ENCODE results near the gene TSTD2. TPM values are rescaled to one million over a fixed set of nuclear protein-coding genes. Genes with fewer than 3 reads are reported as not detected.

The TSTD2 gene
- 12.6 and 13.8 TPM in 2 replicates for total RNA-seq

DNA sequence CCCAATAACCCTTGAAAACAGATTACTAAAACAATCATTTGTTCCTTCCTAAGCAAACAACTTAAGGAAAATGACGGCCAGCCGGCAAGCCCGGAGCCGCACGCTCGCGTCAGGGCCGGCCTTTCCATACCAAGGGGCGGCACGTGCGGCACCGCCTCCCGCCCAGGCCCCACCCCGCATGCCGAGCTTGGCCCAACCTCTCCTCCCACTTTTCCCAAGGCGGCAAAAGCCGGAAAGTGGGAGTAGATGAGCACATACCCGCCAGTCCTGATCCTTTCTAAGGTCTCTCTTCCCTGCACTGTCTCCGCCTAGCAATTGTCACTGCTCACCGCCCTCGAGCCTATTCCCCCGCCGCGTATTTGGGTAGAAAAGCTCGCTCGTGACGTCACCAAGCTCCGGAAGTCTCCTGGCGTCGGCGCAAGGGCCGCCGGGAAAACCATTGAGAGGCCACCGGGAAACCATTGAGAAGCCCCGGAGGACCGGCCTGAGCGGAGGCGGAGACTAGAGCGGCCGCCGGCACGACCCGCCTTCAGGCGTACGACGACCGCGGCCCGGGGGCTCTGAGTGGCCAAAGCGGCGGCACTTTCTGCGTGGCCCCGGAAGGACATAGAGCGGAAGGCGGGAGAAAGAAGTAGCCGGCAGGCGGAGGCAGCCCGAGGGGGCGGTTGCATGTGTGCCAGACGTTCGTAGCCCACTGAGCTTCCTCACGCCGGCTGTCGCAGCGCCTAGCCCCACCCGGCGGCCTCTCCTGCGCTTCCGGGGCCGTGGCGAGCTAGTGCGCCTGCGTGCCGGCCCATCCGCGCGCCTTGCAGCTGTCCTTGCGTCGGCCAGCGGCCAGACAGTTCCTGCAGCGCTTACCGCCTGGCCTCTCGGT lies at the start of gene TSTD2, which contains the start of gene NCBP1:
Gene TSTD2 (minus strand): TSS at position 384 of the 874 bp plus-strand sequence. CDS start 5,806 bp downstream, outside the sequence.
Gene NCBP1 (plus strand): TSS at position 837 of the 874 bp plus-strand sequence. CDS start 61 bp downstream, outside the sequence.

Other genes starting within 250 kb of the TSTD2 start
- 16.1 and 18.0 TPM in 2 replicates for gene TDRD7, start 221.3 kb downstream of the TSTD2 start, total RNA-seq
- gene TMOD1, start 131.7 kb downstream of the TSTD2 start, total RNA-seq = 0.87 and 1.1 TPM in 2 replicates
- gene NCBP1, start 453 bp upstream of the TSTD2 start, total RNA-seq = 17.2 and 31.7 TPM in 2 replicates
- 10.4 and 12.0 TPM in 2 replicates for gene XPA, start 64.0 kb upstream of the TSTD2 start, total RNA-seq
- gene FOXE1, start 219.9 kb upstream of the TSTD2 start, total RNA-seq = not detected in 2 replicates

Data from dermis lymphatic vessel endothelial cell (primary cell).